Stimulated activated CD8-positive, alpha-beta memory T cell treated with anti-CD3 and anti-CD28 coated beads, Interleukin-4, amount 100 ng/mL, for 24 hours (primary cell): ENCODE results near the gene CLEC1A.
"Not testable (repeated sequence)": the region's sequence is repeated elsewhere in the genome, so short reads cannot be mapped to it uniquely, and the experiment has no call there.

ENCODE experiments used
- DNase-seq: peaks from one replicate; pipeline ENCODE4 v3.0.0-alpha.2; 2020; ENCODE audit warnings: low read depth

CLEC1A gene

GRCh38 chr12:10042167-10042566 lies 56.6 kb downstream of the CLEC1A start:
- no peak for DNase-seq

- DNase-seq = no peak
These were observed 64.8 kb downstream of the CLEC1A start for GRCh38 chr12:10033783-10034545.

GRCh38 chr12:10031771-10032175 lies 67.0 kb downstream of the CLEC1A start:
- no peak for DNase-seq

- no peak for DNase-seq
These were observed 67.5 kb downstream of the CLEC1A start for GRCh38 chr12:10031321-10031720.

- DNase-seq = no peak
These were observed 68.3 kb downstream of the CLEC1A start, which contains the start of gene CLEC9A for GRCh38 chr12:10030446-10030845. CLEC9A (plus strand) TSS chr12:10030682; CDS start chr12:10052688, 22,006 bp downstream.

- DNase-seq = no peak
These were observed 71.1 kb downstream of the CLEC1A start for GRCh38 chr12:10027721-10028120.

- no peak for DNase-seq
These were observed 71.5 kb downstream of the CLEC1A start for GRCh38 chr12:10027311-10027710.

GRCh38 chr12:10026666-10027065 lies 72.1 kb downstream of the CLEC1A start:
- DNase-seq = not testable (repeated sequence)

- no peak for DNase-seq
These were observed 73.5 kb downstream of the CLEC1A start for GRCh38 chr12:10025236-10025635.

GRCh38 chr12:10021342-10021741 lies 77.4 kb downstream of the CLEC1A start:
- DNase-seq = no peak
